OCI-LY7 (cell line): ENCODE measurements around the gene TPCN1. TPM values are rescaled to one million over a fixed set of nuclear protein-coding genes. Genes with fewer than 3 reads are reported as not detected.

Experiments
- BruUV-seq: library from RNA; stranded (reverse); fragments of 400-500 nt; replicated peaks from 2 replicates; lab custom pipeline; 2021; lab: Mats Ljungman, UMichigan
- CTCF ChIA-PET: fragments of 300-600 bp; sonication (Branson Sonifier 250); formaldehyde crosslinking; loops from one replicate; lab custom pipeline; 2022; ENCODE audit warnings: antibody characterized with exemption; ENCODE audit not compliant: unreplicated experiment; lab: Charles Lee
- POLR2A ChIA-PET: fragments of 300-600 bp; sonication (Branson Sonifier 250); formaldehyde crosslinking; loops from one replicate; lab custom pipeline; 2022; ENCODE audit warnings: antibody characterized with exemption; lab: Charles Lee
- DNase-seq: peaks from one replicate; pipeline ENCODE4 v3.0.0-alpha.2; 2015; ENCODE audit warnings: low spot score
- H2AFZ ChIP-seq: fragments of 200-600 bp; sonication (generic), shearing (Covaris generic); 2 replicates; pipeline ENCODE4 v1.6.1; 2014; ENCODE audit warnings: mild to moderate bottlenecking, antibody characterized with exemption, low read length, moderate library complexity
- H3K27ac ChIP-seq: fragments of 200-600 bp; sonication (generic); 2 replicates; pipeline ENCODE4 v1.5.1; 2014; ENCODE audit warnings: mixed run types, low read depth, mild to moderate bottlenecking, moderate library complexity, low read length, inconsistent platforms; ENCODE audit not compliant: poor library complexity, severe bottlenecking
- H3K36me3 ChIP-seq: fragments of 200-600 bp; sonication (generic); 2 replicates; pipeline ENCODE4 v1.6.1; 2014; ENCODE audit warnings: mild to moderate bottlenecking, antibody characterized with exemption, low read length, moderate library complexity, mixed read lengths; ENCODE audit not compliant: insufficient read depth
- H3K4me1 ChIP-seq: fragments of 200-600 bp; sonication (generic); 2 replicates; pipeline ENCODE4 v1.5.1; 2014; ENCODE audit warnings: mild to moderate bottlenecking, low read length; ENCODE audit not compliant: insufficient read depth, poor library complexity, severe bottlenecking
- H3K4me2 ChIP-seq: fragments of 200-600 bp; sonication (generic); 2 replicates; pipeline ENCODE4 v1.6.1; 2014; ENCODE audit warnings: mild to moderate bottlenecking, low read length
- H3K4me3 ChIP-seq: fragments of 200-600 bp; sonication (generic); 2 replicates; pipeline ENCODE4 v1.5.1; 2014; ENCODE audit warnings: mild to moderate bottlenecking, low read depth, low read length; ENCODE audit not compliant: poor library complexity, severe bottlenecking
- H3K79me2 ChIP-seq: fragments of 200-600 bp; sonication (generic); 2 replicates; pipeline ENCODE4 v1.6.1; 2016; ENCODE audit warnings: low read depth, mild to moderate bottlenecking, low read length, moderate library complexity, mixed read lengths; ENCODE audit not compliant: insufficient read depth
- H3K9me2 ChIP-seq: fragments of 200-600 bp; sonication (generic); 2 replicates; pipeline ENCODE4 v1.6.1; 2016; ENCODE audit warnings: mild to moderate bottlenecking, low read length, mixed read lengths; ENCODE audit not compliant: insufficient read depth
- H3K9me3 ChIP-seq: fragments of 200-600 bp; sonication (generic); 2 replicates; pipeline ENCODE4 v1.6.1; 2014; ENCODE audit warnings: mild to moderate bottlenecking, mixed run types, low read length, mixed read lengths
- H4K20me1 ChIP-seq: fragments of 200-600 bp; sonication (generic); 2 replicates; pipeline ENCODE4 v1.6.1; 2014; ENCODE audit warnings: mild to moderate bottlenecking, antibody characterized with exemption, low read length, moderate library complexity, mixed read lengths; ENCODE audit not compliant: insufficient read depth
- EZH2phosphoT487 ChIP-seq: fragments of 200-600 bp; sonication (generic); IDR thresholded peaks from 2 replicates; pipeline ENCODE4 v1.6.1; 2018; ENCODE audit warnings: low read depth, borderline replicate concordance, mild to moderate bottlenecking, mixed run types, antibody characterized with exemption, low read length, moderate library complexity, mixed read lengths
- intact Hi-C: fragments of 100-400 bp; cut with micrococcal nuclease; formaldehyde crosslinking; loops from one replicate; pipeline ENCODE4 v1.10.0; 2022; ENCODE audit not compliant: unreplicated experiment
- total RNA-seq, 2 experiments: library from RNA; depleted of rRNA in 1 of 2; stranded (reverse); fragments of >200 nt in 1 of 2; shearing (Covaris generic) in 1 of 2; gene quantifications; 2 replicates each; pipeline ENCODE4 v1.2.3, GENCODE V29; 2014 to 2022
- TF ChIP-seq, protein P1 (sequence below): fragments of 200-600 bp; sonication (generic); conservative IDR thresholded peaks from 2 replicates; pipeline ENCODE4 v1.5.1; 2014; ENCODE audit warnings: mild to moderate bottlenecking, antibody characterized with exemption, low read length, moderate library complexity, mixed read lengths

The TPCN1 gene
- total RNA-seq, 2 experiments from 2014 or later: 96.0 to 160 TPM

- no TSS peak for BruUV-seq
- ChIA-PET POLR2A (no interaction called here), CTCF (no interaction called here)
- H3K79me2 ChIP-seq: no peaks in the 10 kb centered on the region
- H3K4me3 ChIP-seq: no peak overlapping the region
- H4K20me1 ChIP-seq: no peaks in the 10 kb centered on the region
- no peak for TF ChIP-seq EZH2phosphoT487
- TF ChIP-seq, protein P1, sequence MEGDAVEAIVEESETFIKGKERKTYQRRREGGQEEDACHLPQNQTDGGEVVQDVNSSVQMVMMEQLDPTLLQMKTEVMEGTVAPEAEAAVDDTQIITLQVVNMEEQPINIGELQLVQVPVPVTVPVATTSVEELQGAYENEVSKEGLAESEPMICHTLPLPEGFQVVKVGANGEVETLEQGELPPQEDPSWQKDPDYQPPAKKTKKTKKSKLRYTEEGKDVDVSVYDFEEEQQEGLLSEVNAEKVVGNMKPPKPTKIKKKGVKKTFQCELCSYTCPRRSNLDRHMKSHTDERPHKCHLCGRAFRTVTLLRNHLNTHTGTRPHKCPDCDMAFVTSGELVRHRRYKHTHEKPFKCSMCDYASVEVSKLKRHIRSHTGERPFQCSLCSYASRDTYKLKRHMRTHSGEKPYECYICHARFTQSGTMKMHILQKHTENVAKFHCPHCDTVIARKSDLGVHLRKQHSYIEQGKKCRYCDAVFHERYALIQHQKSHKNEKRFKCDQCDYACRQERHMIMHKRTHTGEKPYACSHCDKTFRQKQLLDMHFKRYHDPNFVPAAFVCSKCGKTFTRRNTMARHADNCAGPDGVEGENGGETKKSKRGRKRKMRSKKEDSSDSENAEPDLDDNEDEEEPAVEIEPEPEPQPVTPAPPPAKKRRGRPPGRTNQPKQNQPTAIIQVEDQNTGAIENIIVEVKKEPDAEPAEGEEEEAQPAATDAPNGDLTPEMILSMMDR: no peak
- intact Hi-C loops: loop anchor here (10.0 kb wide), 1 partner anchor 77 kb away; no protein-coding TSS in a partner anchor
- H3K36me3 ChIP-seq: peaks cover 93% of the 10 kb centered on the region
- no peaks in the 10 kb centered on the region for H3K9me3 ChIP-seq
- H3K27ac ChIP-seq: no peak overlapping the region
- H2AFZ ChIP-seq: no peak overlapping the region
- no peaks in the 10 kb centered on the region for H3K4me1 ChIP-seq
- H3K4me2 ChIP-seq: no peak overlapping the region
- no peaks in the 10 kb centered on the region for H3K9me2 ChIP-seq
- DNase-seq: no peak
Measured at GRCh38 chr12:113271466-113271852, 50.2 kb downstream of the TPCN1 start.

GRCh38 chr12:113271853-113272561 lies 50.7 kb downstream of the TPCN1 start:
- no peaks in the 10 kb centered on the region for H3K9me3 ChIP-seq
- H3K9me2 ChIP-seq: no peaks in the 10 kb centered on the region
- no peak overlapping the region for H2AFZ ChIP-seq
- intact Hi-C loops: loop anchor here (10.0 kb wide), 1 partner anchor 77 kb away; no protein-coding TSS in a partner anchor
- no peak overlapping the region for H3K27ac ChIP-seq
- no peak for DNase-seq
- ChIA-PET CTCF (no interaction called here), POLR2A (no interaction called here)
- H3K36me3 ChIP-seq: peaks cover 93% of the 10 kb centered on the region
- H3K79me2 ChIP-seq: no peaks in the 10 kb centered on the region
- no peak overlapping the region for H3K4me3 ChIP-seq
- BruUV-seq: no TSS peak
- H3K4me2 ChIP-seq: no peak overlapping the region
- H3K4me1 ChIP-seq: no peaks in the 10 kb centered on the region
- TF ChIP-seq, protein P1: no peak
- TF ChIP-seq EZH2phosphoT487: no peak
- no peaks in the 10 kb centered on the region for H4K20me1 ChIP-seq

GRCh38 chr12:113273053-113273725 lies 51.9 kb downstream of the TPCN1 start:
- H3K4me3 ChIP-seq: no peak overlapping the region

More at GRCh38 chr12:113273053-113273725, 51.9 kb downstream of the TPCN1 start:
- Histone ChIP-seq H3K9me3 (no peaks in the 10 kb centered on the region), H3K4me1 (no peaks in the 10 kb centered on the region), H3K36me3 (peaks cover 93% of the 10 kb centered on the region), H3K9me2 (no peaks in the 10 kb centered on the region), H3K79me2 (no peaks in the 10 kb centered on the region), H3K4me2 (no peak overlapping the region), H2AFZ (no peak overlapping the region), H3K27ac (no peak overlapping the region), H4K20me1 (no peaks in the 10 kb centered on the region)
- CTCF ChIA-PET: no interaction called here
- TF ChIP-seq EZH2phosphoT487: no peak
- TF ChIP-seq, protein P1: no peak
- POLR2A ChIA-PET: no interaction called here
- intact Hi-C loops: loop anchor here (10.0 kb wide), 1 partner anchor 78 kb away; no protein-coding TSS in a partner anchor
- BruUV-seq: no TSS peak
- no peak for DNase-seq
